K562 (cell line): ENCODE results near the gene HK1. TPM values are rescaled to one million over a fixed set of nuclear protein-coding genes. Genes with fewer than 3 reads are reported as not detected.
A peak's percentile ranks its signal among the peaks of the same experiment; 100 is the strongest.

Experiments
- CEBPG ChIP-seq, 3 experiments: fragments of 200-800 bp in 1 of 3; sonication (Bioruptor generic) in 1 of 3; sonication (generic) in 1 of 3; formaldehyde crosslinking in 1 of 3; IDR thresholded peaks in 2 of 3; conservative IDR thresholded peaks in 1 of 3; 2 replicates each; pipeline versions ENCODE4 v1.6.1 to v1.8.0; 2016 to 2022; ENCODE audit warnings: missing compliant biosample characterization in 2 of 3, missing genetic modification characterization in 2 of 3, mild to moderate bottlenecking in 1 of 3, missing genetic modification reagents in 1 of 3
- CREM ChIP-seq: IDR thresholded peaks from 2 replicates; pipeline ENCODE4 v1.6.1; 2014; ENCODE audit warnings: antibody characterized with exemption, low read depth
- CTBP1 ChIP-seq: fragments of 450-650 bp; IDR thresholded peaks from 2 replicates; pipeline ENCODE4 v1.6.1; 2016; ENCODE audit warnings: borderline replicate concordance
- MCM3 ChIP-seq: fragments of 450-650 bp; IDR thresholded peaks from 2 replicates; pipeline ENCODE4 v1.6.1; 2016
- SIN3A ChIP-seq, 2 experiments: fragments of 150-350 bp in 1 of 2; IDR thresholded peaks; 2 replicates each; pipeline ENCODE4 v1.6.1; 2011 to 2016; ENCODE audit warnings: borderline replicate concordance in 2 of 2, low read depth in 2 of 2, low read length in 2 of 2, mild to moderate bottlenecking in 2 of 2, moderate library complexity in 2 of 2; ENCODE audit not compliant: control insufficient read depth in 1 of 2
- STAT5A ChIP-seq: IDR thresholded peaks from 2 replicates; pipeline ENCODE4 v1.6.1; 2012; ENCODE audit warnings: low read length, inconsistent platforms, borderline replicate concordance
- TAF1 ChIP-seq: IDR thresholded peaks from 2 replicates; pipeline ENCODE4 v1.6.1; 2011; ENCODE audit warnings: mild to moderate bottlenecking, low read length, moderate library complexity; ENCODE audit not compliant: insufficient read depth, control insufficient read depth, severe bottlenecking; ENCODE audit errors: extremely low read depth
- polyA plus RNA-seq, 8 experiments: library from polyadenylated mRNA; depleted of rRNA in 4 of 8; stranded (reverse) in 5 of 8; unstranded in 3 of 8; fragments of >200 nt; fragmentation: Nextera tagmentation in 2 of 8; fragmentation: Illumina TruSeq in 1 of 8; extraction: Ambion mirVana in 2 of 8; extraction: Trizol in 1 of 8; gene quantifications; 2 replicates each; pipeline versions ENCODE4 v1.2.1 to v1.2.3, GENCODE V29; 2011 to 2014; ENCODE audit warnings: inconsistent platforms in 1 of 8, missing spikeins in 1 of 8
- total RNA-seq, 7 experiments: library from RNA; depleted of rRNA in 6 of 7; stranded (reverse); fragments of >200 nt in 6 of 7; fragmentation: Illumina TruSeq in 2 of 7; extraction: Trizol in 2 of 7; gene quantifications; 2 replicates each; pipeline versions ENCODE4 v1.2.1 to v1.2.3, GENCODE V29; 2011 to 2021; ENCODE audit warnings: low replicate concordance in 1 of 7
- TF ChIP-seq, protein P1 (sequence below): fragments of 450-650 bp; formaldehyde crosslinking; IDR thresholded peaks from 2 replicates; pipeline ENCODE4 v1.4.0; 2020; ENCODE audit warnings: mild to moderate bottlenecking, moderate library complexity
- TF ChIP-seq, protein P2 (sequence below), 3 experiments: fragments of 200-800 bp in 1 of 3; fragments of 250-450 bp in 1 of 3; fragments of 450-650 bp in 1 of 3; sonication (Bioruptor Pico) in 1 of 3; sonication (Bioruptor generic) in 1 of 3; formaldehyde crosslinking in 1 of 3; IDR thresholded peaks; 2 replicates each; pipeline versions ENCODE4 v1.6.1 to v1.8.0; 2016 to 2022; ENCODE audit warnings: mild to moderate bottlenecking in 2 of 3, missing genetic modification characterization in 2 of 3, missing compliant biosample characterization in 1 of 3, moderate library complexity in 1 of 3
- TF ChIP-seq, protein P3 (sequence below), 2 experiments: fragments of 150-350 bp in 1 of 2; IDR thresholded peaks; 2 replicates each; pipeline ENCODE4 v1.6.1; 2012 to 2016; ENCODE audit warnings: low read depth in 2 of 2, low read length in 2 of 2, mild to moderate bottlenecking in 1 of 2, moderate library complexity in 1 of 2

Gene HK1
- total and polyA plus RNA-seq, 9 of the 15 experiments (the other 6 are each of a cell fraction or from before 2014, with no cell fraction given), result 29.2 to 444 (median 193) TPM

DNA sequence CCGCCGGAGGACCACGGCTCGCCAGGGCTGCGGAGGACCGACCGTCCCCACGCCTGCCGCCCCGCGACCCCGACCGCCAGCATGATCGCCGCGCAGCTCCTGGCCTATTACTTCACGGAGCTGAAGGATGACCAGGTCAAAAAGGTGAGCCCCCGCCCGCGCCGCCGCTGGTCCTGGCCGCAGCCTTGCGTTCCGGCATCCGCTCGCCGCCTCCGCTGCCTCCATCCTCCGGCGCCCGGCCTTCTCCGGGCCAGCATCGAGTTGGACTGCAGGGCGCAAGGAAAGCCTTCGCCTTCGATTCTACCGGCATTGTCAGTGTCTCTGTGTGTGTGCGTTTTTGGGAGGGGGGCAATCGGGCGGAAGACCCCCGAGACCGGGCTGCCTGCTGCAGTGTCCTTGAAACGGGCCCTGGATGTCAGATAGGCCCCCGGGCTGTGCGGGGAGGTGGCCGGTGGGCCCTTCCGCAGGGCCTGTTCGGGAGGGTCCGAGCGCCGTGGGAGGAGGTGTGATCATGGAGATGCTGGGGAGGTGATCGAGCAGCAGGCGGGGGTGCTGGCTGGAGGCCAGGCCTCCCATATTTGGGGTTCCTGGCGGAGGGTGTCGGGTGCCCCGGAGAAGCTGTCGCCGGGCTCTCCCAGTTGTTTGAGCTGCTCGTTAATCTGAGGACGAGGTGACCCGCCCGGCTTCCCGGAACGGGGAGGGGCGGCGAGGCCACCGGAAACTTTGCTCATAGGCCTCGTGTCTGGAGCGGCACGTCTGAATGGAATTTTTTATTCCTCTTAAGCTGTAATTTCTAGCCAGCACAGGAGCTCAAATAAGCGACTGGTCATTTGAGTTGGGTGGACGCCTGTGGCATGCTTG, 40.8 kb downstream of the HK1 start (continued):
- TF ChIP-seq TAF1 (no peak), MCM3 (no peak), SIN3A (IDR thresholded peaks at IDR 0.05; ENCODE audit: borderline replicate concordance in 2 of 2, control insufficient read depth in 1 of 2, low read depth in 2 of 2, low read length in 2 of 2) (peak in 1 of 2 experiments; percentile 70; a peak in 1 of 4 replicates), CREM (0 out of 2 replicates have a peak, but pooled peaks have one; percentile 4), CTBP1 (peak; percentile 69; the same call in 1 of the 2 replicates), CEBPG (CRISPR knock-in tag; IDR thresholded peaks at IDR 0.05) (no peak), CEBPG (tag; conservative IDR thresholded peaks at IDR 0.05 in 1 of 2, IDR thresholded peaks at IDR 0.05 in 1 of 2) (no peak; a peak in 1 of 4 replicates), STAT5A (no peak)
- TF ChIP-seq, protein P1, sequence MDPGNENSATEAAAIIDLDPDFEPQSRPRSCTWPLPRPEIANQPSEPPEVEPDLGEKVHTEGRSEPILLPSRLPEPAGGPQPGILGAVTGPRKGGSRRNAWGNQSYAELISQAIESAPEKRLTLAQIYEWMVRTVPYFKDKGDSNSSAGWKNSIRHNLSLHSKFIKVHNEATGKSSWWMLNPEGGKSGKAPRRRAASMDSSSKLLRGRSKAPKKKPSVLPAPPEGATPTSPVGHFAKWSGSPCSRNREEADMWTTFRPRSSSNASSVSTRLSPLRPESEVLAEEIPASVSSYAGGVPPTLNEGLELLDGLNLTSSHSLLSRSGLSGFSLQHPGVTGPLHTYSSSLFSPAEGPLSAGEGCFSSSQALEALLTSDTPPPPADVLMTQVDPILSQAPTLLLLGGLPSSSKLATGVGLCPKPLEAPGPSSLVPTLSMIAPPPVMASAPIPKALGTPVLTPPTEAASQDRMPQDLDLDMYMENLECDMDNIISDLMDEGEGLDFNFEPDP, result 0 out of 2 replicates have a peak, but pooled peaks have one; percentile 45
- TF ChIP-seq, protein P2, sequence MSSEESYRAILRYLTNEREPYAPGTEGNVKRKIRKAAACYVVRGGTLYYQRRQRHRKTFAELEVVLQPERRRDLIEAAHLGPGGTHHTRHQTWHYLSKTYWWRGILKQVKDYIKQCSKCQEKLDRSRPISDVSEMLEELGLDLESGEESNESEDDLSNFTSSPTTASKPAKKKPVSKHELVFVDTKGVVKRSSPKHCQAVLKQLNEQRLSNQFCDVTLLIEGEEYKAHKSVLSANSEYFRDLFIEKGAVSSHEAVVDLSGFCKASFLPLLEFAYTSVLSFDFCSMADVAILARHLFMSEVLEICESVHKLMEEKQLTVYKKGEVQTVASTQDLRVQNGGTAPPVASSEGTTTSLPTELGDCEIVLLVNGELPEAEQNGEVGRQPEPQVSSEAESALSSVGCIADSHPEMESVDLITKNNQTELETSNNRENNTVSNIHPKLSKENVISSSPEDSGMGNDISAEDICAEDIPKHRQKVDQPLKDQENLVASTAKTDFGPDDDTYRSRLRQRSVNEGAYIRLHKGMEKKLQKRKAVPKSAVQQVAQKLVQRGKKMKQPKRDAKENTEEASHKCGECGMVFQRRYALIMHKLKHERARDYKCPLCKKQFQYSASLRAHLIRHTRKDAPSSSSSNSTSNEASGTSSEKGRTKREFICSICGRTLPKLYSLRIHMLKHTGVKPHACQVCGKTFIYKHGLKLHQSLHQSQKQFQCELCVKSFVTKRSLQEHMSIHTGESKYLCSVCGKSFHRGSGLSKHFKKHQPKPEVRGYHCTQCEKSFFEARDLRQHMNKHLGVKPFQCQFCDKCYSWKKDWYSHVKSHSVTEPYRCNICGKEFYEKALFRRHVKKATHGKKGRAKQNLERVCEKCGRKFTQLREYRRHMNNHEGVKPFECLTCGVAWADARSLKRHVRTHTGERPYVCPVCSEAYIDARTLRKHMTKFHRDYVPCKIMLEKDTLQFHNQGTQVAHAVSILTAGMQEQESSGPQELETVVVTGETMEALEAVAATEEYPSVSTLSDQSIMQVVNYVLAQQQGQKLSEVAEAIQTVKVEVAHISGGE (CRISPR knock-in tag; IDR thresholded peaks at IDR 0.05), result peak in 2 of 3 experiments; percentile 9 to 15; a peak in 1 of 6 replicates
- TF ChIP-seq, protein P3, sequence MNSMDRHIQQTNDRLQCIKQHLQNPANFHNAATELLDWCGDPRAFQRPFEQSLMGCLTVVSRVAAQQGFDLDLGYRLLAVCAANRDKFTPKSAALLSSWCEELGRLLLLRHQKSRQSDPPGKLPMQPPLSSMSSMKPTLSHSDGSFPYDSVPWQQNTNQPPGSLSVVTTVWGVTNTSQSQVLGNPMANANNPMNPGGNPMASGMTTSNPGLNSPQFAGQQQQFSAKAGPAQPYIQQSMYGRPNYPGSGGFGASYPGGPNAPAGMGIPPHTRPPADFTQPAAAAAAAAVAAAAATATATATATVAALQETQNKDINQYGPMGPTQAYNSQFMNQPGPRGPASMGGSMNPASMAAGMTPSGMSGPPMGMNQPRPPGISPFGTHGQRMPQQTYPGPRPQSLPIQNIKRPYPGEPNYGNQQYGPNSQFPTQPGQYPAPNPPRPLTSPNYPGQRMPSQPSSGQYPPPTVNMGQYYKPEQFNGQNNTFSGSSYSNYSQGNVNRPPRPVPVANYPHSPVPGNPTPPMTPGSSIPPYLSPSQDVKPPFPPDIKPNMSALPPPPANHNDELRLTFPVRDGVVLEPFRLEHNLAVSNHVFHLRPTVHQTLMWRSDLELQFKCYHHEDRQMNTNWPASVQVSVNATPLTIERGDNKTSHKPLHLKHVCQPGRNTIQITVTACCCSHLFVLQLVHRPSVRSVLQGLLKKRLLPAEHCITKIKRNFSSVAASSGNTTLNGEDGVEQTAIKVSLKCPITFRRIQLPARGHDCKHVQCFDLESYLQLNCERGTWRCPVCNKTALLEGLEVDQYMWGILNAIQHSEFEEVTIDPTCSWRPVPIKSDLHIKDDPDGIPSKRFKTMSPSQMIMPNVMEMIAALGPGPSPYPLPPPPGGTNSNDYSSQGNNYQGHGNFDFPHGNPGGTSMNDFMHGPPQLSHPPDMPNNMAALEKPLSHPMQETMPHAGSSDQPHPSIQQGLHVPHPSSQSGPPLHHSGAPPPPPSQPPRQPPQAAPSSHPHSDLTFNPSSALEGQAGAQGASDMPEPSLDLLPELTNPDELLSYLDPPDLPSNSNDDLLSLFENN (IDR thresholded peaks at IDR 0.05; ENCODE audit: low read depth in 2 of 2, low read length in 2 of 2), result no peak
